ENCODE results near the gene IL1R1.

Gene IL1R1

DNA sequence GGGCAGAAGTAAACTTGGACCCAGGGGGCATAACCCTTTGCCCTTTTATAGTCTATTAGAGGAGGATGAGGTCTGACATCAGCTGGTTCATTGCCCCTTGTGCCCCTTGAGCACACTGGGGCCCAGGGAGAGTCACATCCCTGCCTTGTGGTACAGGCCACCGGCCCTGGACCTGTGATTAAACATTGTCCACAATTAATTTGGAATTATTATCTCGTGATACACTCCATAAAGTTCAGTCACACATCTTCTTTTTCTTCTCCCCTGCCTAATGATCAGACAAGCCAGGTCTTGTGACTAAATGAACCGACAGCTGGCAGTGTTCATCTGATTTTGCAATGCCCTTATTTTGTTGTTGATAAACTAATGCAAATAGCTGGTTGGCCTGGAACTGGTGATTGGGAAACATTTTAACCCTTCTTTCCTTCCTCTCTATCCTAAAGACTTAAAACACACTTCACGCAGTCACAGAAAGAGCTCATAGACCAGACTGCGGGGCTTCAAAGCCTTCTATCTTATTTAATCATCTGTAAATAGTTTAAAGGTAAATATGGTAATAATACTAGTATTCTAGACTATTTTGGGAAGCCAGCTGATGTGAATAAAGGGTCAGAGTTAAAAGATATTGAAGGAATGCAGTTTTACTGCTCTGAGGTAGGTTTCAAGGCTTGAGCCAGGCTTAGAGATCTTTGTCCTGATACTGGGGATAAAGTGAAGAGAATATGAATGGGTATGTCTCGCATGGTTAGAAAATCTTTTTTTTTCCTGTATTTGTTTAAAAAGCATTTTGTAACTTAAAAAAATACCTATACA, 13.4 kb downstream of the IL1R1 start:
- no peak overlapping the region for H3K4me3 ChIP-seq (ENCODE audit: low read depth, low read length)
- TF ChIP-seq CTCF (IDR thresholded peaks at IDR 0.05; ENCODE audit: low read depth, low read length, missing control alignments), result no peak
- DNase-seq (ENCODE audit: low read depth), result no peak

DNA sequence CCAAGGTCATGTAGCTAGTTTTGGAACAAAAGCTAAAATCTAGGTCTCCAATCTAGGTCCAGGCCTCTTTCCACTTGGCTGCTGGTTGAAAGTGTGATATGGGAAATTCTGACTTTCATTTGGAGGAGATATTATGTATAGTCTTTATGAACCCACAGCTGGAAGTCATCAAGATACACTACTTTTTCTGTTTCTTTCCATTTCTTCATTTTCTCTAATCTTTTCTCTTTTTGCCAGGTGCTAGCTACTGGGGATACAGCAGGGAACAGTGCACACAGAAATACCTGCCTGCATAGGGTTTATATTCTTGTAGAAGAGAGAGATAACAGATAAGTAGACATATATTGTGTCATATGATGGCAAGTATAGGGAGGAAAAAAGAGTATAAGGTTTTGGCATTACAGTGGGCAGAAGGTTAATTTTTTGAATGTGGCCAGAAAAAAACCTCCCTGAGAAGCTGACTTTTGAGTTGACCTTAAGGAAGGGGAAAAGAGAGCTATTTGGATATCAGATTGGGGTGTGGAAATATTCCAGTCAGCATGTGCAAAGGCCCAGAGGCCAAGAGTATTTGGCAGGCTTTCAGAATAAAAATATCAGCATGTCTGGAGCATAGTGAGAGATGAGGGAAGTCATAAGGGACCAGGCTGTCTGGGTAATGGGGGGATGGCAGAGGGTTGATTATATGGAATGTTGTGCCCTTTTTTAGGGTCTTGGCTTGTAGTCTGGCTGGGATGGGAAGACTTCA, 15.6 kb downstream of the IL1R1 start:
- DNase-seq (ENCODE audit: low read depth), result no peak
- no peak overlapping the region for H3K4me3 ChIP-seq (ENCODE audit: low read depth, low read length)
- TF ChIP-seq CTCF (IDR thresholded peaks at IDR 0.05; ENCODE audit: low read depth, low read length, missing control alignments), result no peak

DNA sequence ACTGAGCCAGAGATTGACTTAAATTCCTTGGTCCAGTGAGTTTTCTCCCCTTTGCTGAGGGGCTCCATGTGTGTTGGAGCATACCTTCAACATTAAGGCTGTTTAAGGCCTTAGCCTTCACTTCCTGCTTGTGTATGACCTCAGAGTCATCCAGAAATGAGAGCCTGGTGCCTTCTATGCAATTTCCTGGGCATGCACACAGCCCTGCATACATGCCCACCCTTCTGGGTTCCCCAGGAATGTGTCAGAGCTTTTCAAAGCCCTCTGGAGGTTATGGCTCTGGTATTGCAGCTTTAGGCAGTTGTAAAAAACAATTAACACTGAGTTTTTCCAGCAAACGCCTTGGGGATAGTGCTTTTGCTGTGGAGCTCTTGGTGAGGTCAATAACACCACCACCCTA, 16.7 kb downstream of the IL1R1 start:
- no peak for TF ChIP-seq CTCF (IDR thresholded peaks at IDR 0.05; ENCODE audit: low read depth, low read length, missing control alignments)
- H3K4me3 ChIP-seq (ENCODE audit: low read depth, low read length), result no peak overlapping the region
- no peak for DNase-seq (ENCODE audit: low read depth)

GRCh38 chr2:102166189-102166845, 23.8 kb downstream of the IL1R1 start:
- no peak overlapping the region for H3K4me3 ChIP-seq (ENCODE audit: low read depth, low read length)
- DNase-seq (ENCODE audit: low read depth), result no peak
- TF ChIP-seq CTCF (IDR thresholded peaks at IDR 0.05; ENCODE audit: low read depth, low read length, missing control alignments), result no peak

- DNase-seq (ENCODE audit: low read depth), result no peak
- TF ChIP-seq CTCF (IDR thresholded peaks at IDR 0.05; ENCODE audit: low read depth, low read length, missing control alignments), result no peak
- H3K4me3 ChIP-seq (ENCODE audit: low read depth, low read length), result no peak overlapping the region
Observed at GRCh38 chr2:102168026-102168771, 25.7 kb downstream of the IL1R1 start.

GRCh38 chr2:102171946-102172345, 29.4 kb downstream of the IL1R1 start:
- DNase-seq (ENCODE audit: low read depth), result no peak
- no peak for TF ChIP-seq CTCF (IDR thresholded peaks at IDR 0.05; ENCODE audit: low read depth, low read length, missing control alignments)
- no peak overlapping the region for H3K4me3 ChIP-seq (ENCODE audit: low read depth, low read length)
